K562 (cell line): ENCODE measurements around the gene MOSPD3. TPM values are rescaled to one million over a fixed set of nuclear protein-coding genes. Genes with fewer than 3 reads are reported as not detected.

Experiments used
- BRD4 ChIP-seq: fragments of 200-600 bp; sonication (generic); IDR thresholded peaks from 2 replicates; pipeline ENCODE4 v1.6.1; 2017; ENCODE audit warnings: inconsistent platforms
- CTCF ChIP-seq, 3 experiments: IDR thresholded peaks in 2 of 3; conservative IDR thresholded peaks in 1 of 3; 2 replicates each; pipeline ENCODE4 v1.5.1; 2011 to 2012; ENCODE audit warnings: low read length in 3 of 3, mild to moderate bottlenecking in 3 of 3, control low read depth in 2 of 3, improper control_type of control experiment in 1 of 3, inconsistent platforms in 1 of 3, low read depth in 1 of 3, mixed read lengths in 1 of 3, moderate library complexity in 1 of 3; ENCODE audit not compliant: insufficient read depth in 2 of 3
- FOXP4 ChIP-seq: sonication (generic); formaldehyde crosslinking; IDR thresholded peaks from 2 replicates; pipeline ENCODE4 v1.8.0; 2022; ENCODE audit warnings: mild to moderate bottlenecking, missing genetic modification reagents, borderline replicate concordance
- NR4A1 ChIP-seq, 2 experiments: fragments of 250-450 bp in 1 of 2; fragments of 450-650 bp in 1 of 2; sonication (Bioruptor Pico) in 1 of 2; IDR thresholded peaks; 2 replicates each; pipeline versions ENCODE4 v1.4.0 to v1.6.1; 2016 to 2020; ENCODE audit warnings: mild to moderate bottlenecking in 2 of 2, missing compliant biosample characterization in 1 of 2, missing genetic modification characterization in 1 of 2, moderate library complexity in 1 of 2
- NUFIP1 ChIP-seq: fragments of 450-650 bp; IDR thresholded peaks from 2 replicates; pipeline ENCODE4 v1.6.1; 2018; ENCODE audit not compliant: partially characterized antibody
- PRDM10 ChIP-seq: fragments of 450-650 bp; IDR thresholded peaks from 2 replicates; pipeline ENCODE4 v1.6.1; 2018; ENCODE audit not compliant: partially characterized antibody
- TAL1 ChIP-seq: fragments of 450-650 bp; IDR thresholded peaks from 2 replicates; pipeline ENCODE4 v1.6.1; 2016; ENCODE audit warnings: mild to moderate bottlenecking
- TEAD1 ChIP-seq, 2 experiments: fragments of 450-650 bp in 1 of 2; sonication (generic) in 1 of 2; formaldehyde crosslinking; IDR thresholded peaks; 2 replicates each; pipeline versions ENCODE4 v1.4.0 to v1.8.0; 2020 to 2022; ENCODE audit warnings: mild to moderate bottlenecking in 2 of 2, missing genetic modification reagents in 1 of 2
- THAP7 ChIP-seq: fragments of 250-450 bp; sonication (Bioruptor Pico); IDR thresholded peaks from 2 replicates; pipeline ENCODE4 v1.5.0; 2021
- U2AF1 ChIP-seq: fragments of 200-400 bp; formaldehyde crosslinking; optimal IDR thresholded peaks from 2 replicates; pipeline ENCODE3; 2017; ENCODE audit warnings: mild to moderate bottlenecking, low read depth, low read length, moderate library complexity
- ZNF57 ChIP-seq: fragments of 450-650 bp; formaldehyde crosslinking; IDR thresholded peaks from 2 replicates; pipeline ENCODE4 v1.4.0; 2020; ENCODE audit warnings: mild to moderate bottlenecking, moderate library complexity
- polyA plus RNA-seq, 8 experiments: library from polyadenylated mRNA; depleted of rRNA in 4 of 8; stranded (reverse) in 5 of 8; unstranded in 3 of 8; fragments of >200 nt; fragmentation: Nextera tagmentation in 2 of 8; fragmentation: Illumina TruSeq in 1 of 8; extraction: Ambion mirVana in 2 of 8; extraction: Trizol in 1 of 8; gene quantifications; 2 replicates each; pipeline versions ENCODE4 v1.2.1 to v1.2.3, GENCODE V29; 2011 to 2014; ENCODE audit warnings: inconsistent platforms in 1 of 8, missing spikeins in 1 of 8
- total RNA-seq, 7 experiments: library from RNA; depleted of rRNA in 6 of 7; stranded (reverse); fragments of >200 nt in 6 of 7; fragmentation: Illumina TruSeq in 2 of 7; extraction: Trizol in 2 of 7; gene quantifications; 2 replicates each; pipeline versions ENCODE4 v1.2.1 to v1.2.3, GENCODE V29; 2011 to 2021; ENCODE audit warnings: low replicate concordance in 1 of 7

Gene MOSPD3
- total and polyA plus RNA-seq, 9 of the 15 experiments (the other 6 are each of a cell fraction or from before 2014, with no cell fraction given), result 1.4 to 32.1 (median 7.3) TPM

- TF ChIP-seq CTCF (IDR thresholded peaks at IDR 0.05 in 2 of 3, conservative IDR thresholded peaks at IDR 0.05 in 1 of 3; ENCODE audit: insufficient read depth in 2 of 3, low read depth in 1 of 3, low read length in 3 of 3) (peak in 2 of 3 experiments; percentile 14 to 21; a peak in 1 of 6 replicates), BRD4 (no peak), TAL1 (no peak), U2AF1 (peak; percentile 45), TEAD1 (CRISPR knock-in tag; IDR thresholded peaks at IDR 0.05) (no peak), THAP7 (CRISPR knock-in tag) (no peak), FOXP4 (CRISPR knock-in tag) (no peak), NR4A1 (CRISPR knock-in tag; IDR thresholded peaks at IDR 0.05) (no peak), NR4A1 (tag; IDR thresholded peaks at IDR 0.05) (no peak), ZNF57 (no peak), PRDM10 (no peak), NUFIP1 (no peak)
Measured at GRCh38 chr7:100632951-100633717, 20.8 kb downstream of the MOSPD3 start (continued).
